Stimulated activated naive CD4-positive, alpha-beta T cell (primary cell): ENCODE measurements around the gene STYXL1.
A peak's percentile ranks its signal among the peaks of the same experiment; 100 is the strongest.
"Not testable (repeated sequence)": the region's sequence is repeated elsewhere in the genome, so short reads cannot be mapped to it uniquely, and the experiment has no call there.

Experiments used
- DNase-seq, 6 experiments: peaks; one replicate each; lab custom pipeline; 2025; lab: John Stamatoyannopoulos, UW

STYXL1 gene

DNA sequence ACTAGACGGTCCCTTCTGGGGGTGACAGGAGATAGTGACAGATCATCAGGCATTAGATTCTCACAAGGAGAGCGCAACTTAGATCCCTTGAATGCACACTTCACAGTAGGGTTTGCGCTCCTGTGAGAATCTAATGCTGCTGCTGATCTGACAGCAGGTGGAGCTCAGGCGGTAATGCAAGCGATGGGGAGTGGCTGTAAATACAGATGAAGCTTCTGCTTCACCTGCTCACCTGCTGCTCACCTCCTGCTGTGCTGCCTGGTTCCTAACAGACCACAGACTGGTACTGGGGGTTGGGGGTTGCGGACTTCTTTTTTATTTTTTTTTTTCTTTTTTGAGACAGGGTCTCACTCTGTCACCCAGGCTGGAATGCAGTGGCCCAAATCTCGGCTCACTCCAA, 18.1 kb downstream of the STYXL1 start:
- DNase-seq = not testable (repeated sequence)

- no peak for DNase-seq
Measured at GRCh38 chr7:76023002-76023401, 24.8 kb downstream of the STYXL1 start.

- DNase-seq = no peak
Measured at GRCh38 chr7:76022026-76022780, 25.6 kb downstream of the STYXL1 start.

- DNase-seq = peak; percentile 30 to 76 (median 58)
Measured at GRCh38 chr7:76020031-76020714, 27.6 kb downstream of the STYXL1 start.

- not testable (repeated sequence) for DNase-seq
Measured at GRCh38 chr7:76018520-76018919, 29.3 kb downstream of the STYXL1 start.

GRCh38 chr7:76016191-76016947, 31.4 kb downstream of the STYXL1 start:
- DNase-seq = no peak

DNA sequence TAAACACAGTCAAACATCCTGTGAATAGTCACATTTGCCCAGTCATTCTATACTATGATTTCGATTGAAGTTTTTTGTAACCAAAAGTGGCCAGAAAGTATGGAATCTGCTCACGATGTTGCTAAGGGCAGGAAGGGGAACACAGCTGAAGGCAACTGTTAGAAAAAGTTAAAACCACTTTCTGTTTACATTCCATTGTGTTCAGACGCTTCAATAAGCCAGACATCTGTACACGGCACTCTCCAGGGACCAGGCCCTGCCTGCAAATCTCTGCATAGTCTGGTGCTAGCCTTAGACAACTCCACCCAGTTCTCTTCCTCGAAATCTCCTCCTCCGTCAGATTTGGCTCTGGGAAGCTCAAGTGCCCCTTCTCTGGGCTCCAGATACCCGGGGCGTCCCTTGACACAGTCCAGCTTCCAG, 36.3 kb downstream of the STYXL1 start:
- no peak for DNase-seq

DNA sequence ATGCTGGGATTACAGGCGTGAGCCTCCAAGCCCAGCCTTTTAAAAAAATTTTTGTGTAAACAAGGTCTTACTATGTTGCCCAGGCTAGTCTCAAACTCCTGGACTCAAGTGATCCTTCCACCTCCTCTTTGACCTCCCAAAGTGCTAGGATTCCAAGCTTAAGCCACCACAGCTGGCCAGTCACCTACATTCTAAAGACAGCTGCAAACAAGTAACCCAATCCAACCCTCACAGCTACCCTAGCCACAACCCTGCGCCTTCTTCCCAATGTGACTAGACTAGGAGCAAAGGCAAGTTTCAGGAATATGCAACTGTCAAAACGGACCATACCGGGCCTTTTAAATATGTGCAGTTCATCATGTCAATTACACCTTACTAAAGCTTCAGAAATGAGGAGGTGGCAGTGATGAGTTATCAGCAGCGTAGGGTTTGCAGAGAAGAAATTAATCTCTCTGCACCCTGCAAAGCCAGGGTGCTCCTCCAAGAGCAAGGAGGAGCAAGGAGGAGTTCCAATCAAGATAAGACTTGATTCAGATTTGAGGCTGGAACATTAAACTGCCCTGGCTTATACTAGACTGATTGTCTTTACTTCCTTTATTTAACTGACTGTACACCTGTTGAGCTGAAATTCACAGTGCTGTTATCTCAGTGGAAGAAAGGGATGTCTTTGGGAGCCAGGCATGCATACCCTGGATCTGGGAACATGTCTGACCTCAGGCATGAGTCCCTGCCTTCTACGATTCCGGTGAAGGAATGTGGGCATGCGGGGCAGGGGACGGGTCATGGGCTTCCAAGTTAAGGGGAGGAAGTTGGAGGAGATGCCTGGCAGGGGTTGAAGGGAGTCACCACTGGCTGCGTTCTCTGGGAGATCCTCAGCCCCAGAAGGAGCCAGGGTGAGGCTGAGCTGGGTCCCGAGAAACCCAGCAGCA, 37.9 kb downstream of the STYXL1 start:
- DNase-seq = no peak

DNA sequence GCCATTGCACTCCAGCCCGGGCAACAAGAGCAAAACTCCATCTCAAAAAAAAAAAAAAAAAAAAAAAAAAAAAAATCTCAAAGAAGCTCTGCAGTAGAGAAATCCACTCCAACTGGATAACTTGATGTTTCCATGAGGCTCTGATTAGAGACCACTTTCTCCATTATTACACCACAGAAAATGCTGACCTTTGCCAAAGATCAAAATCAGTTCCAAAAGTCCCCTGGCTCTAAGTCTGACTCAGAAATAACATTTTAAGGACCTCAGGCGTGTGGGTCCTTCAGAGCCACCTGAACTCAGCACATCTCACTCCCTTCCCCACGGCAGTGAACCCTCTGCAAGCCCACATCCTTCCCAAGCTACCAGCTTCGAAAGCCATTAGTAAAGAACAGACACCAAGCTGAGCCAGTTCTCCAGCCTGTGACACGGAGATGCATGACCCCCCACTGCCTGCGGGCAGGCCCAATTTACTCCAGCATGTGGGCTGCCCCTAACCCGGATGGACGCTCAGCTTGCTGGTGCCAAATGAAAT, 39.6 kb downstream of the STYXL1 start:
- peak in 1 of 6 experiments; percentile 26 for DNase-seq

DNA sequence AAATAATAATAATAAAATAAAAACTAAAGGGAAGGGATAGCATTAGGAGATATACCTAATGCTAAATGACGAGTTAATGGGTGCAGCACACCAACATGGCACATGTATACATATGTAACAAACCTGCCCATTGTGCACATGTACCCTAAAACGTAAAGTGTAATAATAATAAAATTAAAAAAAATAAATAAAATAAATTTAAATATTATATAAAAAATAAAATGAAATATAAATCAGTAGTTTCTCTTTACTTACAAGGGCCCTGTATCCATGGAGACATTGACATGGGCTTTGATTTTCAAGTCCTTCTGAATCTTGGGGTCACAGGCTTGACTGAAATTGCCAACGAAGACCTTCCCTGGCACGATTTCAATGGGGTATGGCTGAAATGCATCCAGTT, 42.8 kb downstream of the STYXL1 start:
- not testable (repeated sequence) for DNase-seq

- no peak for DNase-seq
Measured at GRCh38 chr7:76003351-76003750, 44.4 kb downstream of the STYXL1 start.

DNA sequence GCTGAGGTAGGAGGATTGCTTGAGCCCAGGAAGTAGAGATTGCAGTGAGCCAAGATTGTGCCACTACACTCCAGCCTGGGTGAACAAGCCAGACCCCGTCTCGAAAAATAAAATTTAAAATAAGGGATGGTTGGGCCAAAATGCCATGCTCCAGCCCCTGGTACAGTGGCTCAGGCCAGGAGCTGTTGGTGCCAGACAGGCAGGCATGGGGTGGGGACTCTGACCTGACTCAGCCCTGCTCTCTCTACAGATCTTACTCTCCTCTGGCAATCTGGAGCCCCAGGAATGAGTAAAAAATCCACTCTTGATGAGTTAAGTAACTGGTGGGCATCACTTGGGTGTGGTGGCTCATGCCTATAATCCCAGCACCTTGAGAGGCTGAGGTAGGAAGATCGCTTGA, 45.0 kb downstream of the STYXL1 start:
- DNase-seq = no peak

- no peak for DNase-seq
Measured at GRCh38 chr7:76002139-76002538, 45.7 kb downstream of the STYXL1 start.

GRCh38 chr7:76000566-76000965, 47.2 kb downstream of the STYXL1 start:
- DNase-seq = no peak

- DNase-seq = no peak
Measured at GRCh38 chr7:75998038-75998437, 49.8 kb downstream of the STYXL1 start.

GRCh38 chr7:75996476-75996875, 51.3 kb downstream of the STYXL1 start:
- DNase-seq = no peak

- no peak for DNase-seq
Measured at GRCh38 chr7:75995996-75996395, 51.8 kb downstream of the STYXL1 start.

GRCh38 chr7:75995052-75995471, 52.7 kb downstream of the STYXL1 start:
- no peak for DNase-seq

GRCh38 chr7:75994388-75995051, 53.3 kb downstream of the STYXL1 start, which contains the start of gene TMEM120A:
Gene TMEM120A, minus strand, starts transcription at chr7:75994595. Its CDS starts 25 bp downstream, at chr7:75994570.
- DNase-seq = peak; percentile 81 to 94 (median 92)

- DNase-seq = peak in 4 of 6 experiments; percentile 11 to 35 (median 29)
Measured at GRCh38 chr7:75993689-75994387, 54.0 kb downstream of the STYXL1 start.
